ENCODE measurements around the gene PPP1R2.

- TF ChIP-seq ZFX (IDR thresholded peaks at IDR 0.05) (no peak), CTCF (IDR thresholded peaks at IDR 0.05 in 2 of 3, conservative IDR thresholded peaks at IDR 0.05 in 1 of 3; ENCODE audit: borderline replicate concordance in 1 of 3, insufficient read depth in 1 of 3, low read depth in 2 of 3, low read length in 2 of 3) (no peak), POLR2A (IDR thresholded peaks at IDR 0.05; ENCODE audit: borderline replicate concordance, extremely low read depth, insufficient read depth, insufficient read length) (no peak), EZH2 (IDR thresholded peaks at IDR 0.05) (no peak)
- TF ChIP-seq, protein P1, sequence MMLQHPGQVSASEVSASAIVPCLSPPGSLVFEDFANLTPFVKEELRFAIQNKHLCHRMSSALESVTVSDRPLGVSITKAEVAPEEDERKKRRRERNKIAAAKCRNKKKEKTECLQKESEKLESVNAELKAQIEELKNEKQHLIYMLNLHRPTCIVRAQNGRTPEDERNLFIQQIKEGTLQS (IDR thresholded peaks at IDR 0.05), result no peak
Measured at GRCh38 chr3:195468391-195468776, 74.7 kb downstream of the PPP1R2 start.

All from HCT116 (cell line).